DND-41 (cell line): ENCODE measurements around the gene MAP7.
"Not testable (repeated sequence)": the region's sequence is repeated elsewhere in the genome, so short reads cannot be mapped to it uniquely, and the experiment has no call there.

Experiments
- ATAC-seq: fragments of 200-7000 bp; cut with Tn5 transposase; 3 replicates; pipeline ENCODE4 v1.9.1; 2021; ENCODE audit warnings: low read depth; ENCODE audit not compliant: insufficient read depth
- DNase-seq: peaks from one replicate; pipeline ENCODE4 v3.0.0-alpha.2; 2020
- H2AFZ ChIP-seq: 2 replicates; pipeline ENCODE4 v1.6.0; 2012; ENCODE audit warnings: low read depth, low read length
- H3K27ac ChIP-seq: 2 replicates; pipeline ENCODE4 v1.5.1; 2012; ENCODE audit warnings: low read length, inconsistent platforms
- H3K27me3 ChIP-seq: fragments of 200-600 bp; sonication (generic); 2 replicates; pipeline ENCODE4 v1.6.0; 2012; ENCODE audit warnings: low read length, mild to moderate bottlenecking, inconsistent platforms; ENCODE audit not compliant: insufficient read depth, poor library complexity
- H3K36me3 ChIP-seq: 2 replicates; pipeline ENCODE4 v1.5.1; 2012; ENCODE audit warnings: low read length, inconsistent platforms; ENCODE audit not compliant: insufficient read depth
- H3K4me1 ChIP-seq: 2 replicates; pipeline ENCODE4 v1.5.1; 2012; ENCODE audit warnings: mild to moderate bottlenecking, low read length; ENCODE audit not compliant: insufficient read depth
- H3K4me2 ChIP-seq: 2 replicates; pipeline ENCODE4 v1.6.0; 2012; ENCODE audit warnings: mild to moderate bottlenecking, moderate library complexity, low read length, inconsistent platforms; ENCODE audit not compliant: insufficient read depth
- H3K4me3 ChIP-seq, 2 experiments: fragments of 200-600 bp in 1 of 2; shearing (Covaris generic) in 1 of 2; 2 replicates each; pipeline ENCODE4 v1.5.1; 2012 to 2016; ENCODE audit warnings: inconsistent platforms in 2 of 2, low read length in 2 of 2, mild to moderate bottlenecking in 2 of 2, low read depth in 1 of 2, moderate library complexity in 1 of 2
- H3K79me2 ChIP-seq: 2 replicates; pipeline ENCODE4 v1.6.0; 2012; ENCODE audit warnings: low read length, inconsistent platforms; ENCODE audit not compliant: insufficient read depth
- H3K9ac ChIP-seq: 2 replicates; pipeline ENCODE4 v1.6.0; 2012; ENCODE audit warnings: low read depth, mild to moderate bottlenecking, inconsistent platforms, low read length, moderate library complexity
- H3K9me3 ChIP-seq: 2 replicates; pipeline ENCODE4 v1.5.1; 2012; ENCODE audit warnings: low read length, moderate library complexity, mild to moderate bottlenecking, inconsistent platforms; ENCODE audit not compliant: insufficient read depth, severe bottlenecking
- H4K20me1 ChIP-seq: 2 replicates; pipeline ENCODE4 v1.6.0; 2012; ENCODE audit warnings: low read length; ENCODE audit not compliant: insufficient read depth
- EZH2 ChIP-seq: IDR thresholded peaks from 3 replicates; pipeline ENCODE4 v1.6.1; 2012; ENCODE audit warnings: borderline replicate concordance, low read depth, mild to moderate bottlenecking, moderate library complexity, low read length, inconsistent platforms; ENCODE audit not compliant: severe bottlenecking
- TF ChIP-seq, protein P1 (sequence below): IDR thresholded peaks from 2 replicates; pipeline ENCODE4 v1.5.1; 2012; ENCODE audit warnings: borderline replicate concordance, low read length, moderate library complexity, mild to moderate bottlenecking; ENCODE audit not compliant: poor library complexity, severe bottlenecking; ENCODE audit errors: extremely low read depth

Gene MAP7

DNA sequence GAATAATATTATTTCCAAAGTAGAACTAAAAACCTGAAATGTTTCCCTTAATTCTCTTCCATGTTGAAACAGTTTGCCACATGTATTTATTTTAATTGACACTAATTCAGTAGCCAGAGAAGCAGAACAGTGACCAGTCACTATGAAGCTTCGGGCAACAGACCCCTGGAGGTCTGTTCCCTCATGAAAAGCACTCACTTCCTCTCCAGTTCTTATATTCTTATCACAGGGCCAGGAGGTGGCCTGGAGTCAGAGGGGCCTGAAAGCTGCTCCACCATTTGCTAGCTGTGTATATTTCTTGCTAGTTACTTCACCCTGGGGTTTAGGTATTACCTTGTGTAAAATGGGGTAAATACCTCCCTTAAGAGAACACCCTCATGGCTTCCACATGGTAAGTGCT, 49.1 kb downstream of the MAP7 start:
- Histone ChIP-seq H2AFZ (no peak overlapping the region), H3K27ac (no peak overlapping the region), H3K4me1 (no peaks in the 10 kb centered on the region), H3K9me3 (no peaks in the 10 kb centered on the region), H3K4me2 (no peak overlapping the region), H3K36me3 (no peaks in the 10 kb centered on the region), H4K20me1 (no peaks in the 10 kb centered on the region), H3K4me3 (no peak overlapping the region), H3K9ac (no peak overlapping the region), H3K79me2 (no peaks in the 10 kb centered on the region), H3K27me3 (no peaks in the 10 kb centered on the region)
- TF ChIP-seq EZH2: no peak
- TF ChIP-seq, protein P1, sequence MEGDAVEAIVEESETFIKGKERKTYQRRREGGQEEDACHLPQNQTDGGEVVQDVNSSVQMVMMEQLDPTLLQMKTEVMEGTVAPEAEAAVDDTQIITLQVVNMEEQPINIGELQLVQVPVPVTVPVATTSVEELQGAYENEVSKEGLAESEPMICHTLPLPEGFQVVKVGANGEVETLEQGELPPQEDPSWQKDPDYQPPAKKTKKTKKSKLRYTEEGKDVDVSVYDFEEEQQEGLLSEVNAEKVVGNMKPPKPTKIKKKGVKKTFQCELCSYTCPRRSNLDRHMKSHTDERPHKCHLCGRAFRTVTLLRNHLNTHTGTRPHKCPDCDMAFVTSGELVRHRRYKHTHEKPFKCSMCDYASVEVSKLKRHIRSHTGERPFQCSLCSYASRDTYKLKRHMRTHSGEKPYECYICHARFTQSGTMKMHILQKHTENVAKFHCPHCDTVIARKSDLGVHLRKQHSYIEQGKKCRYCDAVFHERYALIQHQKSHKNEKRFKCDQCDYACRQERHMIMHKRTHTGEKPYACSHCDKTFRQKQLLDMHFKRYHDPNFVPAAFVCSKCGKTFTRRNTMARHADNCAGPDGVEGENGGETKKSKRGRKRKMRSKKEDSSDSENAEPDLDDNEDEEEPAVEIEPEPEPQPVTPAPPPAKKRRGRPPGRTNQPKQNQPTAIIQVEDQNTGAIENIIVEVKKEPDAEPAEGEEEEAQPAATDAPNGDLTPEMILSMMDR: no peak
- ATAC-seq (no peak), DNase-seq (no peak)

DNA sequence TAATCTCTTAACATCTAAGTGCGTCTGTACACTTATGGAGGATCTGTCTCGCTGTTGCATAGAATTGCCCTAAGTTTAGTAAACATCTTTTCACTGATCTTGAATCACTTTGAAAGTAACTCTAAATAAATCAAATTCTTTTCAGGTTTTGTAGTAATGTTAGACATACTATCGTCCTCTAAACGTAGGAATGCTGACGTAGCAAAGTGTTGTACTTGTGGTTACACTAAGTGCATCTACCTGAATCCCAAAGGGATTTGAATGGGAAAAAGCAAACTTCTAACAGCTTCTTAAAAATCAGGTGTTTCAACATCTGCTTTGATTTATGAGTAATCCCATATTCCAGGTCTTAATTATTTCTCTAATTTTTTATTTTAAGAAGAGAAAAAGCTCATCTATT, 49.8 kb downstream of the MAP7 start:
- Histone ChIP-seq H3K79me2 (no peaks in the 10 kb centered on the region), H3K4me2 (no peak overlapping the region), H3K36me3 (no peaks in the 10 kb centered on the region), H4K20me1 (no peaks in the 10 kb centered on the region), H3K27me3 (no peaks in the 10 kb centered on the region), H3K4me3 (no peak overlapping the region), H2AFZ (no peak overlapping the region), H3K4me1 (no peaks in the 10 kb centered on the region), H3K9ac (no peak overlapping the region), H3K27ac (no peak overlapping the region), H3K9me3 (no peaks in the 10 kb centered on the region)
- no peak for ATAC-seq
- no peak for TF ChIP-seq EZH2
- TF ChIP-seq, protein P1: no peak
- no peak for DNase-seq

DNA sequence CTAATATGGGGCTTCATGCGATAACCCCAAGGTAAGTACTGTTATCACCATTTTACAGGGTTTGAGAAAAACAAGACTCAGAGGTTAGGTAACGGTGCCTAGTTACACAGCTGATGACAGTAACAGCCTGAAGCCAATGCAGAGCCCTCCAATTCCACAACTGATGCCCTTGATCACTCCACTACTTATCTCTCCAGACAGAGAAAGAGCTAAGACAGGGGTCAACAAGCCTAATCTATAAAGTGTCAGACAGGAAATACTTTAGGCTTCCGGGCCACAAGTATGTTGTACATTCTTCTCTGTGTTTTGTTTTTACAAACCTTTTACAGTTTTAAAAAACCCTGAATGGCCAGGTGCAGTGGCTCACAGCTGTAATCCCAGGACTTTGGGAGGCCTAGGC, 50.9 kb downstream of the MAP7 start:
- TF ChIP-seq EZH2: no peak
- TF ChIP-seq, protein P1: no peak
- H3K4me1 ChIP-seq: no peaks in the 10 kb centered on the region

DNA sequence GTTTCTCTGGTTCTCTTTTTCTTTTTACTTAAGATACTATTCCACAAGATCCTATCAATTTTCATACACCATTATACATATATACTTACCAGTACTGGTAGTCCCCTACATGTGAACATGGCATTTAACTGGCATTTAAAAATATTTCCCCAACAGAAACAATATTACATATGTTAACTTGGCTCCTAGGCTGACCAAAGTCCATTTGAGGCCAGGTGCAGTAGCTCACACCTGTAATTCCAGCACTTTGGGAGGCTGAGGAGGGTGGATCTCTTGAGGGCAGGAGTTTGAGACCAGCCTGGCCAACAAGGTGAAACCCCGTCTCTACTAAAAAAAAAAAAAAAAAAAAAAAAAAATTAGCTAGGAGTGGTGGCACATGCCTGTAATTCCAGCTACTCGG, 53.8 kb downstream of the MAP7 start:
- not testable (repeated sequence) for H3K4me2 ChIP-seq, H3K36me3 ChIP-seq, H3K9ac ChIP-seq, DNase-seq, H3K9me3 ChIP-seq, H3K79me2 ChIP-seq, H3K4me1 ChIP-seq, H3K4me3 ChIP-seq, H4K20me1 ChIP-seq, ATAC-seq, H3K27ac ChIP-seq, H3K27me3 ChIP-seq, H2AFZ ChIP-seq

More for the DNA sequence above, 50.9 kb downstream of the MAP7 start:
- DNase-seq (no peak), ATAC-seq (no peak)
- Histone ChIP-seq H3K27ac (no peak overlapping the region), H2AFZ (no peak overlapping the region), H4K20me1 (no peaks in the 10 kb centered on the region), H3K79me2 (no peaks in the 10 kb centered on the region), H3K9ac (no peak overlapping the region), H3K9me3 (no peaks in the 10 kb centered on the region), H3K36me3 (no peaks in the 10 kb centered on the region), H3K4me2 (no peak overlapping the region), H3K4me3 (no peak overlapping the region), H3K27me3 (peaks cover 4% of the 10 kb centered on the region)
